OCI-LY1 (cell line): Measurements from ENCODE around the gene PODNL1.

Experiments used
- EZH2 ChIP-seq: fragments of 200-600 bp; sonication (generic), shearing (Covaris generic); IDR thresholded peaks from 2 replicates; pipeline ENCODE4 v1.8.0; 2017; ENCODE audit warnings: borderline replicate concordance, mixed run types, mild to moderate bottlenecking, antibody characterized with exemption, low read length, moderate library complexity, mixed read lengths
- TF ChIP-seq, protein P1 (sequence below): fragments of 200-600 bp; sonication (generic), shearing (Covaris generic); IDR thresholded peaks from 2 replicates; pipeline ENCODE4 v1.5.1; 2017; ENCODE audit warnings: mild to moderate bottlenecking, antibody characterized with exemption, low read length, moderate library complexity, mixed read lengths

DNA sequence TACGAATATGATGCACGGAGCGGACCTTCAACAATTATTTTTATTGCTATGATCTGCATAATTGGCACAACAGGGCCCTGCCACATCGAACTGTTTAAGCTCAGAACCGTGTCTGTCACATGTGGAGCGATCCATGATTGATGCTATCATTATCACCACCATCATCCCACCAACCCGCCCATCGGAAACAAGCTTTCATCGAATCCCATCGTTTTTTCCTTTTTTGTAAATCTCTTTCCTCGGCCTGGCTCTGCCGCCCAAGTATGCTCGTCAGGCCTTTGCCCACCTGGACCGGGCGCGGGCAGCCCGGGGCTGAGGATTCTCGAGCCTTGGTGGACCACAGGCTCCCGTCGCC lies 13.6 kb upstream of the PODNL1 start:
- TF ChIP-seq, protein P1, sequence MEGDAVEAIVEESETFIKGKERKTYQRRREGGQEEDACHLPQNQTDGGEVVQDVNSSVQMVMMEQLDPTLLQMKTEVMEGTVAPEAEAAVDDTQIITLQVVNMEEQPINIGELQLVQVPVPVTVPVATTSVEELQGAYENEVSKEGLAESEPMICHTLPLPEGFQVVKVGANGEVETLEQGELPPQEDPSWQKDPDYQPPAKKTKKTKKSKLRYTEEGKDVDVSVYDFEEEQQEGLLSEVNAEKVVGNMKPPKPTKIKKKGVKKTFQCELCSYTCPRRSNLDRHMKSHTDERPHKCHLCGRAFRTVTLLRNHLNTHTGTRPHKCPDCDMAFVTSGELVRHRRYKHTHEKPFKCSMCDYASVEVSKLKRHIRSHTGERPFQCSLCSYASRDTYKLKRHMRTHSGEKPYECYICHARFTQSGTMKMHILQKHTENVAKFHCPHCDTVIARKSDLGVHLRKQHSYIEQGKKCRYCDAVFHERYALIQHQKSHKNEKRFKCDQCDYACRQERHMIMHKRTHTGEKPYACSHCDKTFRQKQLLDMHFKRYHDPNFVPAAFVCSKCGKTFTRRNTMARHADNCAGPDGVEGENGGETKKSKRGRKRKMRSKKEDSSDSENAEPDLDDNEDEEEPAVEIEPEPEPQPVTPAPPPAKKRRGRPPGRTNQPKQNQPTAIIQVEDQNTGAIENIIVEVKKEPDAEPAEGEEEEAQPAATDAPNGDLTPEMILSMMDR: no peak
- no peak for TF ChIP-seq EZH2
